Upper lobe of left lung (tissue), 4 donors: ENCODE measurements around the gene H6PD.

Source experiments
- EP300 ChIP-seq, 4 donors: sonication (generic); formaldehyde crosslinking; IDR thresholded peaks; one replicate each; pipeline ENCODE4 v1.5.1; 2017; ENCODE audit warnings: antibody characterized with exemption in 4 of 4, control low read depth in 2 of 4
- POLR2A ChIP-seq, 4 donors: fragments of 450-650 bp; IDR thresholded peaks; one replicate each; pipeline ENCODE4 v1.5.1; 2016 to 2017; ENCODE audit warnings: antibody characterized with exemption in 4 of 4, mild to moderate bottlenecking in 2 of 4
- POLR2AphosphoS5 ChIP-seq, 2 donors: sonication (generic); formaldehyde crosslinking; IDR thresholded peaks; one replicate each; pipeline ENCODE4 v1.5.1; 2017; ENCODE audit warnings: antibody characterized with exemption in 2 of 2
- TF ChIP-seq, protein P1 (sequence below), 6 experiments: fragments of 450-650 bp in 4 of 6; fragments of 200-600 bp in 2 of 6; sonication (generic) in 2 of 6; IDR thresholded peaks; one replicate each; pipeline ENCODE4 v1.5.1; 2016 to 2019; ENCODE audit warnings: antibody characterized with exemption in 6 of 6

DNA sequence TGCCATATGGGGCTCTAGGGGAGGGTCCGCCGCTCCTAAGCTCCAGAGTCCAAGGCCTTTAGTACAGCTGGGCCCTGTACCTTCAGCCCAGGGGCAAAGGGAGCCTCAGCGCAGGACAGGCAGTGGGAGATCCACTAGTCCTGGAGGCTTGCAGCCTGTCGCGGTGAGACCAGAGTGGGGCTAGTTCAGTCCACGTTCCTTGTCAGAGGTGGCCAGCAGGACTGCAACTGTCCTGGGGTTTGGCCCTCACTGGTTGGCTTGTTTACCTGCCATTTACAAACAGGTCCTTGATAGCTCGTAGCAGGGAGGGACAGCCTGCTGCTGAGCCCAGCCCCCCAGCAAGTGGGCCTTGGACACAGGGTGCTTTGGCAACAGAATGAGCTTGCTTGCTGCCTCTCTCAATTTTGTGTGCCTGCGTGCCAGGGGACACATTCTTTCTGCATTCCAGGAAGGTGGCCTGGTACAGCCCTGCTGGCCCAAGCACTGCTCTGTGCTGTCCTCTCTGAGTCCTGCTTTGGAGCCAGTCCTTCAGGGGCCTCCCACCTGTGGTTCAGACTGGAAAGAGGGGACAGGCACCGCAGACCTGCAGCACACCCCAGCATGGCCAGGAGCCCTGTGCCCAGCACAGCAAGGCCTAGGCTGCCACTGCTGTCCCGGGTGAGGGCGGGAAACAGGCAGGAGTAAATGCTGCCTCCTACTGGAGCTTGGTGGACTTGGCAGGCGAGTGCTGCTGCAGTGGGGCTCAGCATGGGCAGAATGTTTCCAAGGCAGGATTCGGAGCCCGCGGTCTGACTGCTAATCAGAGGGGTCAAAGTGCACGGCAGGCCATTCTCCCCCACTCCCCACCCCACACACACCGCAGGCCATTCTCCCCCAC lies 15.2 kb downstream of the H6PD start:
- TF ChIP-seq POLR2A (IDR thresholded peaks at IDR 0.05) (no peak), EP300 (IDR thresholded peaks at IDR 0.05) (no peak), POLR2AphosphoS5 (IDR thresholded peaks at IDR 0.05) (no peak)
- TF ChIP-seq, protein P1, sequence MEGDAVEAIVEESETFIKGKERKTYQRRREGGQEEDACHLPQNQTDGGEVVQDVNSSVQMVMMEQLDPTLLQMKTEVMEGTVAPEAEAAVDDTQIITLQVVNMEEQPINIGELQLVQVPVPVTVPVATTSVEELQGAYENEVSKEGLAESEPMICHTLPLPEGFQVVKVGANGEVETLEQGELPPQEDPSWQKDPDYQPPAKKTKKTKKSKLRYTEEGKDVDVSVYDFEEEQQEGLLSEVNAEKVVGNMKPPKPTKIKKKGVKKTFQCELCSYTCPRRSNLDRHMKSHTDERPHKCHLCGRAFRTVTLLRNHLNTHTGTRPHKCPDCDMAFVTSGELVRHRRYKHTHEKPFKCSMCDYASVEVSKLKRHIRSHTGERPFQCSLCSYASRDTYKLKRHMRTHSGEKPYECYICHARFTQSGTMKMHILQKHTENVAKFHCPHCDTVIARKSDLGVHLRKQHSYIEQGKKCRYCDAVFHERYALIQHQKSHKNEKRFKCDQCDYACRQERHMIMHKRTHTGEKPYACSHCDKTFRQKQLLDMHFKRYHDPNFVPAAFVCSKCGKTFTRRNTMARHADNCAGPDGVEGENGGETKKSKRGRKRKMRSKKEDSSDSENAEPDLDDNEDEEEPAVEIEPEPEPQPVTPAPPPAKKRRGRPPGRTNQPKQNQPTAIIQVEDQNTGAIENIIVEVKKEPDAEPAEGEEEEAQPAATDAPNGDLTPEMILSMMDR (IDR thresholded peaks at IDR 0.05) = peak; percentile 49 to 85 (median 78)
